Measurements from ENCODE around the gene SPOPL.

DNA sequence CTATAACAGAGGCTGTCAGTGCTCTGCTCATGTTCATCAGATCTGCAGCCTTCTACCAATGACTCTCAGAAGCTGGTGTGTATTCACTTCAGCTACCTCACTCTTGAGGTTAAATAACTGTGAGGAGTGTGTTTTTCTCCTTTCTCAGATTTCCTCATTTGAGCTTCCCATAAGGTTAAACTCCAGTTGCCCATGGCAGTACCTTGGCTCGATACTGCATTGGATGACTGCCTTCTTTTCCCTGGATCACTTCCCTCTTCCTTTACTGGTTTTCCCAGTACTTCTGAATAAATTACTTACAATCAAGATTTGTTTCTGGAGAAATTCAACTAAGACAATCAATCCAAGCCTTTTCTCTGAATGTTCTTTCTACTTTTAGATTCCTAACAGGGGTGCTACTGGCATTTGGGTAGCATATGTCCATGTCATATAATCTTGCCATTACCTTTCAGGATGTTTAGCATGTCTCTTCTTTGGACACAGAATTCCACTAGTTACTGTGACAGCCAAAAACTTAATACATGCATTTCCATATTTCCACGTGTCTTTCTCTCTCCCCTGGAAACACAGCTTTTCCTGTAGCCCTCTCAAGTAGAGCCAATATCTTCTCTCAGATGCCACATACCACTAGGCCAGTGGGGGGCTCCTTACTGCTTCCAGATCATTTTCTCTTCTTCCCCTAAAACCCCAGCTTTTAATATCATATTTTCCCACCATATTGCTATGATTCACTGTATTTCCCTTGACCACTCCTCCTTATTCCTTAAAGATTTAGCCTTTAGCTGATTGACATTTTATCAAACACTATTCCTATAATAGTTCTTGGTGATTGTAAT, 15.0 kb upstream of the SPOPL start:
- TF ChIP-seq, protein P1, sequence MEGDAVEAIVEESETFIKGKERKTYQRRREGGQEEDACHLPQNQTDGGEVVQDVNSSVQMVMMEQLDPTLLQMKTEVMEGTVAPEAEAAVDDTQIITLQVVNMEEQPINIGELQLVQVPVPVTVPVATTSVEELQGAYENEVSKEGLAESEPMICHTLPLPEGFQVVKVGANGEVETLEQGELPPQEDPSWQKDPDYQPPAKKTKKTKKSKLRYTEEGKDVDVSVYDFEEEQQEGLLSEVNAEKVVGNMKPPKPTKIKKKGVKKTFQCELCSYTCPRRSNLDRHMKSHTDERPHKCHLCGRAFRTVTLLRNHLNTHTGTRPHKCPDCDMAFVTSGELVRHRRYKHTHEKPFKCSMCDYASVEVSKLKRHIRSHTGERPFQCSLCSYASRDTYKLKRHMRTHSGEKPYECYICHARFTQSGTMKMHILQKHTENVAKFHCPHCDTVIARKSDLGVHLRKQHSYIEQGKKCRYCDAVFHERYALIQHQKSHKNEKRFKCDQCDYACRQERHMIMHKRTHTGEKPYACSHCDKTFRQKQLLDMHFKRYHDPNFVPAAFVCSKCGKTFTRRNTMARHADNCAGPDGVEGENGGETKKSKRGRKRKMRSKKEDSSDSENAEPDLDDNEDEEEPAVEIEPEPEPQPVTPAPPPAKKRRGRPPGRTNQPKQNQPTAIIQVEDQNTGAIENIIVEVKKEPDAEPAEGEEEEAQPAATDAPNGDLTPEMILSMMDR (IDR thresholded peaks at IDR 0.05), result no peak
- TF ChIP-seq TCF12 (IDR thresholded peaks at IDR 0.05) (no peak), EZH2phosphoT487 (IDR thresholded peaks at IDR 0.05; ENCODE audit: borderline replicate concordance, low read depth) (no peak)

Measured in SK-N-SH (cell line).